Activated gamma-delta T cell treated with anti-CD3 and anti-CD28 coated beads, Interleukin-2, amount 50 U/mL, for 16 hours (primary cell): ENCODE data around the gene RBM45.

ENCODE experiments used
- DNase-seq: peaks from one replicate; pipeline ENCODE4 v3.0.0-alpha.2; 2020; ENCODE audit warnings: low read depth

The RBM45 gene

DNA sequence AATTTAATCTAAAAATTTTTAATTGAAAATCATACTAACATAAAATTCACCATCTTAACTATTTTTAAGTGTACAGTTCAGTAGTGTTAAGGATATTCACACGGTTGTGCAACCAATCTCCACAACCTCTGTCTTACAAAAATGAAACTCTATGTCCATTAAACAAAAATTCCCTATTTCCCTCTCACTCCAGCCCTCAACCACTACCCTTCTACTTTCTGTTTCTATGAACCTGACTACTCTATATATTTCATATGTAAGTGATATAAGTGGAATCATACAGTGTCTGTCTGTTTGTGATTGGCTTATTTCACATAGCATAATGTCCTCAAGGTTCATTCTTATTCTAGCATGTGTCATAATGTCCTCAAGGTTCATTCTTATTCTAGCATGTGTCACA is 47.7 kb downstream of the RBM45 start:
- no peak for DNase-seq

DNA sequence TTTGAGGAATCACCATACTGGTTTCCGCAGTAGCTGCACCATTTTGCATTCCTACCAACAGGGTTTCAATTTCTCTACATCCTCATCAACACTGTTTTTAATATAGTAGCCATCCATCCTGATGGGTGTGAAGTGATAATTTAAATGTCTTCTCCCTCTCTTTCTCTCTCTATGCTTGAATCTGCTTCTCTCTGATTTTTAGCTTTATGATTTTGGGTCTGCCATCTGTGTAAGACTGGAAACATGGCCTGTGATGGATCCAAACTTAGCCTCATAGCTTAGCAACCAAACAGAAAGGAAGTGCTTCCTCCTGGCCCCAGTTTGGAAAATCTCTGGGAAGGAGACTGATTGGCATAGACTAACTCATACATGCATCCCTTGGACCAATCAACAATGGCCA is 48.4 kb downstream of the RBM45 start:
- no peak for DNase-seq

DNA sequence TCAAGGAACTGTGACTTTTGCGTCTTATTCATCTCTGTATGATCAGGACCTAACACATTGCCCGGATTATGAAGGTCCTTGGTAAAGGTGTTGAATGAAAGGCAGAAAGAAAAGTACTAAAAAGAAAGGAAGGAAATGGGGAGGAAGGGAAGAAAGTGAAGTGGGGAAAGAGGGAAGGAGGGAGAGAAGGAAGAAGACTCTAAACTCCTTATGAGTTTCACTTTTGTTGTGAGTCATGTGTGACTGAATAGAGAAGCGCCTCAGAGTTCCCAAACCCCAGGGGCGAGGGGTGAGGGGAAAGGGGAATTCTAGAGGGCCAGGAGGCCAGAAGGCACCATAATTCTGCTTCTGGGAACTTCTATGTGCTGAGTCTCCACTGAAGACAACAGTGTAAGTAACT is 51.2 kb downstream of the RBM45 start:
- DNase-seq = no peak

DNA sequence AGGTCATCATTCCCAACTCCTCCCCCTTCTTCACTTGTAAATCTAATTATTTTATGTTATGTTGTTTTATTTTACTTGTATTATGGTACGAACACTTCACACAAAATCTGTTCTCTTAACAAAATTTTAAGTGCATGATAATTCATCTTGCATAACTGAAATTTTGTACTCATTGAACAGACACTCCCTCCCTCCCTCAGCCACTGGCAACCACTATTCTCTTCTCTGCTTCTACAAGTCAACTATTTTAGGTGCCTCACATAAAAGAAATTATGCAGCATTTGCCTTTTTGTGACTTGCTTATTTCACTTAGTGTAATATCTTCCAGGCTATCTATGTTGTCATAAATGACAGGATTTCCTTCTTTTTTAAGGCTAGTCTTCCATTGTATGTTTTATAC is 51.7 kb downstream of the RBM45 start:
- DNase-seq = no peak

DNA sequence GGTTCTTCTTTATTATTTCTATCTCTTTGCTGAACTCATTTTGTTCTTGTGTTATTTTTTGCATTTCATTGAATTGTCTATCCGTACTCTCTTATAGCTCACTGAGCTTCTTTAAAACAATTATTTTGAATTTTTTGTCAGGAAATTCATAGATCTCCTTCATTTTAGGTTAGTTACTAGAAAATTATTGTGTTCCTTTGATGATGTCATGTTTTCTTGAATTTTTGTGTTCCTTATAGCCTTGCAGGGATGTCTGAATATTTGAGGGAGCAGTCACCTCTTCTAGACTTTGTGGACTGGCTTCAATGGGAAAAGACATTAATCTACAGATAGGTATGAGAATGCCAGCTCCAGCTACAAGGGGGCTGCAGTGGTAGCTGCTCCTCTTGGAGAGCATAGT is 61.4 kb downstream of the RBM45 start:
- no peak for DNase-seq

DNA sequence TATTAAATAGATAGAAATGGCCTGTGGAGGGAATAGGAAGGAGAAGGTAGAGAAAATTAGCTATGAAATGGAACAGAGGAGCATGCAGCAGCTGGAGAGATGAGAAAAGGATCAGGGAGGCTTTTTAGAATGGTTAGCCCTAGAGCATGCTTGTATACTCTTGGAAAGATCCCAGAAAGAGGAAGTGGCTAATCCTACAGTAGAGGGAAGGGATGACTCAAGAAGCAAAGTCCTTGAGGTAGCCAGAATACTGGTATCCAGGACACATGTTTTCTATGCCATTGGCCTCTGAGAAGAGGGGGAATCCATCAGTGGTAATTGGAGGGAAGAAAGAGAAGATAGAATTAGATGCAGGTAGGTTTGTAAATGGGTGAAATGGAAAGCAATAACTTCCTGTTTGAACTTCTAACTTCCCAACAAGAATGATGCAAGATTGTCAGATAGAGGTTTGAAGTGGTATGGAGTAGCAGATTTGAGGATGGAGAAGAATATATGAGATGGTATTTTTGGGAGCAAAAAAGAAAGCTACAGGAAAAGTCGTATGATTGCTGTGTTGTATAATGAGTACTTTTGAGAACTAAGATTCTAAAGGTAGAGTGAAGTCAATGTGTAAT is 64.9 kb downstream of the RBM45 start:
- no peak for DNase-seq
